CD4-positive, alpha-beta T cell treated with Interleukin-12 subunit alpha and Interleukin-12 subunit beta, for 1 hour (primary cell): Measurements from ENCODE around the gene PTPN13.

Experiments
- DNase-seq: peaks from one replicate; pipeline ENCODE4 v3.0.0-alpha.2; 2020

PTPN13 gene

GRCh38 chr4:86593688-86594558, at the start of gene PTPN13:
Gene PTPN13, plus strand, starts transcription at chr4:86594315. Its CDS starts 40,942 bp downstream, at chr4:86635257.
- DNase-seq = peak; percentile 82

DNA sequence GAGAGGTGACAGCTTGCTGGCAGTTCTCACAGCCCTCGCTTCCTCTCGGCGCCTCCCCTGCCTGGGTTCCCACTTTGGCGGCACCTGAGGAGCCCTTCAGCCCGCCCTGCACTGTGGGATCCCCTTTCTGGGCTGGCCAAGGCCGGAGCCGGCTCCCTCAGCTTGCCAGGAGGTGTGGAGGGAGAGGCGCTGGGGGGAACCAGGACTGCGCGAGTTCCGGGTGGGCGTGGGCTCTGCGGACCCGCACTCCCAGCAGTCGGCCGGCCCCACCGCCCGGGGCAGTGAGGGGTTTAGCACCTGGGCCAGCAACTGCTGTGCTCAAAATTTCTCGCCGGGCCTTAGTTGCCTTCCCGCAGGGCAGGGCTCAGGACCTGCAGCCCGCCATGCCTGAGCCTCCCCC, 47.0 kb upstream of the PTPN13 start:
- no peak for DNase-seq

DNA sequence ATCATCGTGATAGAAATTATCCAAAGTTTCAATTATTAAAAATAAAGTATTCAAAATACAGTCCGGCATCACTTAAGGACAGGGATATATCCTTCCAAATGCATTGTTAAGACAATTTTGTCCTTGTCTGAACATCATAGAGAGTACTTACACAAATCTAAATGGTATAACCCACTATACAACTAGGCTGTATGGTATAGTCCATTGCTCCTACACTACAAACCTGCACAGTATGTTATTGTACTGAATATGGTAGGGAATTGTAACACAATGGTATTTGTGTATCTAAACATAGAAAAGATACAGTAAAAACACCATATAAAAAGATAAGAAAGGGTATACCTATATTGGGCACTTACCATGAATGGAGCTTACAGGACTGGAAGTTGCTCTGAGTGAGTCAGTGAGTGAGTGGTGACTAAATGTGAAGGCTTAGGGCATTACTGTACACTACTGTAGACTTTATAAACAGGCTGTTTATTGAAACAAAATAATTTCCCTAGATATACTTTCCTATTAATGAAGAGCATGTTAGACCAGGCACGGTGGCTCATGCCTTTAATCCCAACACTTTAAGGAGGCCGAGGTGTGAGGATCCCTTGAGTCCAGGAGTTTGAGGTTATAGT, 44.8 kb upstream of the PTPN13 start:
- no peak for DNase-seq

- no peak for DNase-seq
Observed at GRCh38 chr4:86551387-86551786, 42.7 kb upstream of the PTPN13 start.

DNA sequence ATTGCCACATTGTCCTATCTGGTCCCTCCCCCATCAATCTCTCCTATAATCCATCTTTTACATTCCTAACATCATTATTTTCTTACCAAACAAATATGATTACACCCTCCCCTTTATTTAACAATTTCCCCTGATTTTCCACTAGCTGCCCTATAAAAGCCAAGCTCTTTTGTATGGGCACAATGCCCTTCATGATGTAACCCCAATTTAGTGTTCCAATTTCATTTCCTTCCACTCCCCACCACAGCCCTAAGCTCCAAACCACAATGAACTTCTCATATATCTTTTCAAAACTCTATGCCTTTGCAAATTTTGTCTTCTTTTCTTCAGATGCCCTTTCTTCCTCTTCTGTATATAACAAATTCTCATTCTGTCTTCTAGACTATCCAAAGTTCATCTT, 39.5 kb upstream of the PTPN13 start:
- DNase-seq = peak; percentile 15

GRCh38 chr4:86556791-86557415, 37.2 kb upstream of the PTPN13 start:
- DNase-seq = no peak

- no peak for DNase-seq
Observed at GRCh38 chr4:86557526-86557925, 36.6 kb upstream of the PTPN13 start.

- DNase-seq = no peak
Observed at GRCh38 chr4:86558258-86558657, 35.9 kb upstream of the PTPN13 start.

- DNase-seq = no peak
Observed at GRCh38 chr4:86558797-86559196, 35.3 kb upstream of the PTPN13 start.

GRCh38 chr4:86560447-86560846, 33.7 kb upstream of the PTPN13 start:
- no peak for DNase-seq

- no peak for DNase-seq
Observed at GRCh38 chr4:86561256-86561655, 32.9 kb upstream of the PTPN13 start.

GRCh38 chr4:86563416-86563815, 30.7 kb upstream of the PTPN13 start:
- DNase-seq = no peak

DNA sequence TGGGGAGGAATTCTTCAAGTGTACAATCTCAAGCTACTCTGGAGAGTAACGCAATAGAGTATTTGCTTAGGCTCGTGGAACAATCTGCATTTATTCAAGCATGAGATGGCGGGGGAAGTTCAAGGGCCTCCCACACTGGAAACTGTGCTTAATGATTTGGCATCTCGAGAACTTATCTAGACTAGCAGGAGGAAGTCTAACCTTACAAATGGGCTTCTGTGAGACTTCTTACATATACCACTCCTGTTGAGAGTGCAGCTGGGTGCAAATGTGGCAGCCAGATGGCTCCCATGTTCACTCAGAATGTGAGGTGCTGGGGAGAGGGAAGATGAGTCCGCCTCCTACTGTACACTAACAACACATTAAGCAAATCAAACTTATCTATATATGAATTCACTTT, 29.3 kb upstream of the PTPN13 start:
- no peak for DNase-seq

- no peak for DNase-seq
Observed at GRCh38 chr4:86565651-86566050, 28.5 kb upstream of the PTPN13 start.

DNA sequence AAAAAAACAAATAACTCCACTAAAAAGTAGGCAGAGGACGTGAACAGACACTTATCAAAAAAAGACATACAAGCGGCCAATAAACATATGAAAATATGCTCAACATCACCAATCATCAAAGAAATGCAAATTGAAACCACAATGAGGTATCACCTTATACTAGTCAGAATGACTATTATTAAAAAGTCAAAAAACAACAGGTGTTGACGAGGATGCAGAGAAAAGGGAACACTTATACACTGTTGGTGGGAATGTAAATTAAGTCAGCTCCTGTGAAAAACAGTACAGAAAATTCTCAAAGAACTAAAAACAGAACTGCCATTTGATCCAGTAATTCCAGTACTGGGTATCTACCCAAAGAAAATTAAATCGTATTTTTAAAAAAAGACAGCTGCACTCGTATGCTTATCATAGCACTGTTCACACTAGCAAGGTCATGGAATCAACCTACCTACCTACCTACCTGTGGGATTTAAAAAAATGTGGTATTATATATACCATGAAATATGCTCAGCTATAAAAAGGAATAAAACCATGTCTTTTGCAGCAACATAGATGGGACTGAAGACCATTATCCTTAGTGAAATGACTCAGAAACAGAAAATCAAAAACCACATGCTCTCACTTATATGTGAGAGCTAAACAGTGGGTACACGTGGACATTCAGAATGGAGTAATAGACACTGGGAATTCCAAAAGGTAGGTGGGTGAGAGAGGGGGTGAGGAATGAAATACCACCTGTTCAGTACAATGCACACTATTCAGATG, 24.8 kb upstream of the PTPN13 start:
- no peak for DNase-seq

DNA sequence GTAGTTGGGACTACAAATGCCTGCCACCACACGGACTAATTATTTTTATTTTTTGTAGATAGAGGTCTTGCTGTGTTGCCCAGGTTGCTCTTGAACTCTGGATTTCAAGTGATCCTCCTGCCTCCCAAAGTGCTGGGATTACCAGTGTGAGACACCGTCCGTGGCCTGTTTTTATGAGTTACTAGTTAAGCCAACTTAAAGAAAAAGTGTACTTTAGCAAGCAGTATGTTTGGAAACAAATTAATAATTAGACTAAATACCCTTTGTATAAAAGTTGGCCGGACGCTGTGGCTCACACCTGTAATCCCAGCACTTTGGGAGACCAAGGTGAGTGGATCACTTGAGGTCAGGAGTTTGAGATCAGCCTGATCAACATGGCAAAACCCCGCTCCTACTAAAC, 14.2 kb upstream of the PTPN13 start:
- no peak for DNase-seq

- DNase-seq = no peak
Observed at GRCh38 chr4:86582410-86582809, 11.7 kb upstream of the PTPN13 start.

DNA sequence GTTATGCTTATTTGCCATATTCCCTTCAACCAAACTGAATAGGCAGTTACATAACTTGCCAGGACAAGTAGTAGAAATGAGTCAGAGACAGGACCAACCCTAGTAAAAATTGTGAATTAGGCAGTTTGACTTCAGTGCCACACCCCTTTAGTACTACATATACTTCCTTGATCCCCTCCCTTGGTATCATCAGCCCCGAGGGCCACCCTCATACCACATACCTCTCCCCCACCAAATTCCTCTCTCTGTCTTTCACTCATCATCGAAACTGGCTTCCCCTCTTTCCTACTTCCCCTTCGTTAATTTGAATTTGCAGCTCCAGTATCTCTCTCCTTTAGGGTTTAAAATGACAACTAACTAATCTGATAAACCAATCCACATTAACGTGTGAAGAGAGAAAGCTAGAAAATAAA, 7.9 kb upstream of the PTPN13 start:
- DNase-seq = no peak

DNA sequence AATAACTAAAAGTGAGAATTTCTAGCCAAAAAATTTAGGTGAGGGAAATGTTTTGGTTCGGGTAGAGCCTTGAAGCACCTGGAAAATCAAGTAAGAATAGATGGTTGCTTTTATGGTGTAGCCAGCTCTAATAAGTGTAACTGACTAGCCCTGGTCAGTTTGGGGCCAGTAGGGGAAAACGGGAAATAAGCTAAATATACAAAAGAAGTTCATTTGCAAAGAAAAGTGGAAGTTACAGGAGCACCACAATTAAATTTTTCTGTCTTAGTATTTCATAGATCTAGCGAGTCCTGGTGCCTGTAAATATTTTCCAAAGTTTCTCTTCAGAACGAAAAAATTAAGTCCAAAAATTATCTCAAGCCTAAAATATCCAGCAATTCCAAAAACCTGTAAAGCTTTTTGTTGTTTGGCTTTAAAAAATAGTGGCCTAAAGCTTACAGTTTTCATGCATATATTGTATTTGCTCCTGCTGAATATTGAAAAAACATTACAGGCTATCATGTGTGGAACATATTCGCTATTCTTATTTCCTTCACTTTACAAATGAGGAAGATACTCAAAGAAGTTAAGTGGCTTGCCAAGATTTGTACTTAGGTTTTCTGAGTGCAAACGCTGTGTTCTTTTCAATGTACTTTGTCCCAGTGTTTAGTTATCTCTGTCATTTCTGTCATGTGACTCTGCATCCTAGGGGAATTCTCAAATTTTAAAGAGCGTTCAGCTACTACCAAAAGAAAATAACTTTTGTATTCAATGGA, 7.3 kb upstream of the PTPN13 start:
- DNase-seq = no peak

- DNase-seq = no peak
Observed at GRCh38 chr4:86587381-86588140, 6.6 kb upstream of the PTPN13 start.

- DNase-seq = no peak
Observed at GRCh38 chr4:86592553-86593249, 1.4 kb upstream of the PTPN13 start.
